ENCODE results near the gene AFDN. TPM values are rescaled to one million over a fixed set of nuclear protein-coding genes. Genes with fewer than 3 reads are reported as not detected.

The AFDN gene
- total and polyA plus RNA-seq, 2 experiments from 2014 or later = 119 to 299 TPM

- no peak for TF ChIP-seq CTCF (IDR thresholded peaks at IDR 0.05; ENCODE audit: low read depth, low read length)
- Histone ChIP-seq H3K27ac (no peak overlapping the region), H3K4me3 (no peak overlapping the region), H3K4me1 (ENCODE audit: low read depth) (no peaks in the 10 kb centered on the region), H3K27me3 (no peaks in the 10 kb centered on the region), H3K9me3 (ENCODE audit: low read depth) (no peaks in the 10 kb centered on the region), H3K36me3 (no peaks in the 10 kb centered on the region)
- no peak for DNase-seq (ENCODE audit: low read depth in 1 of 2, low spot score in 1 of 2)
These were observed 186.7 kb downstream of the AFDN start for GRCh38 chr6:168013250-168013915.

GRCh38 chr6:168014428-168014827 is 187.7 kb downstream of the AFDN start:
- H3K4me3 ChIP-seq = no peak overlapping the region
- no peaks in the 10 kb centered on the region for H3K36me3 ChIP-seq
- no peak for DNase-seq (ENCODE audit: low read depth in 1 of 2, low spot score in 1 of 2)
- no peaks in the 10 kb centered on the region for H3K4me1 ChIP-seq (ENCODE audit: low read depth)
- TF ChIP-seq CTCF (IDR thresholded peaks at IDR 0.05; ENCODE audit: low read depth, low read length) = no peak
- no peaks in the 10 kb centered on the region for H3K27me3 ChIP-seq
- no peaks in the 10 kb centered on the region for H3K9me3 ChIP-seq (ENCODE audit: low read depth)
- no peak overlapping the region for H3K27ac ChIP-seq

- Histone ChIP-seq H3K9me3 (ENCODE audit: low read depth) (no peaks in the 10 kb centered on the region), H3K36me3 (no peaks in the 10 kb centered on the region), H3K27ac (no peak overlapping the region), H3K4me1 (ENCODE audit: low read depth) (no peaks in the 10 kb centered on the region), H3K4me3 (no peak overlapping the region), H3K27me3 (no peaks in the 10 kb centered on the region)
- TF ChIP-seq CTCF (IDR thresholded peaks at IDR 0.05; ENCODE audit: low read depth, low read length) = no peak
- DNase-seq (ENCODE audit: low read depth in 1 of 2, low spot score in 1 of 2) = no peak
These were observed 188.3 kb downstream of the AFDN start for GRCh38 chr6:168015009-168015408.

- TF ChIP-seq CTCF (IDR thresholded peaks at IDR 0.05; ENCODE audit: low read depth, low read length) = no peak
- Histone ChIP-seq H3K4me3 (no peak overlapping the region), H3K4me1 (ENCODE audit: low read depth) (no peaks in the 10 kb centered on the region), H3K36me3 (no peaks in the 10 kb centered on the region), H3K27ac (no peak overlapping the region), H3K27me3 (no peaks in the 10 kb centered on the region), H3K9me3 (ENCODE audit: low read depth) (no peaks in the 10 kb centered on the region)
- DNase-seq (ENCODE audit: low read depth in 1 of 2, low spot score in 1 of 2) = no peak
These were observed 188.9 kb downstream of the AFDN start for GRCh38 chr6:168015482-168016175.

- no peak overlapping the region for H3K27ac ChIP-seq
- no peaks in the 10 kb centered on the region for H3K9me3 ChIP-seq (ENCODE audit: low read depth)
- H3K36me3 ChIP-seq = no peaks in the 10 kb centered on the region
- DNase-seq (ENCODE audit: low read depth in 1 of 2, low spot score in 1 of 2) = no peak
- H3K4me1 ChIP-seq (ENCODE audit: low read depth) = no peaks in the 10 kb centered on the region
- no peak for TF ChIP-seq CTCF (IDR thresholded peaks at IDR 0.05; ENCODE audit: low read depth, low read length)
- H3K27me3 ChIP-seq = no peaks in the 10 kb centered on the region
- no peak overlapping the region for H3K4me3 ChIP-seq
These were observed 189.5 kb downstream of the AFDN start for GRCh38 chr6:168016176-168016620.

All from cardiac muscle cell (in vitro differentiated cells and primary cell).